HG02943 (cell line): ENCODE data around the gene AIG1.
"Not testable (repeated sequence)": the region's sequence is repeated elsewhere in the genome, so short reads cannot be mapped to it uniquely, and the experiment has no call there.

Experiments used
- ATAC-seq: cut with Tn5 transposase; IDR thresholded peaks from one replicate; pipeline ENCODE4 v1.9.1; 2021; ENCODE audit warnings: mild to moderate bottlenecking, low read depth, moderate library complexity; ENCODE audit not compliant: unreplicated experiment

AIG1 gene

GRCh38 chr6:143123081-143123480 is 62.4 kb downstream of the AIG1 start:
- no peak for ATAC-seq

- no peak for ATAC-seq
Observed at GRCh38 chr6:143123941-143124340, 63.3 kb downstream of the AIG1 start.

- ATAC-seq = no peak
Observed at GRCh38 chr6:143125455-143125854, 64.8 kb downstream of the AIG1 start.

GRCh38 chr6:143125864-143126573 is 65.3 kb downstream of the AIG1 start:
- ATAC-seq = peak; percentile 40

GRCh38 chr6:143126574-143126941 is 65.9 kb downstream of the AIG1 start:
- ATAC-seq = peak; percentile 65

GRCh38 chr6:143127941-143128680 is 67.4 kb downstream of the AIG1 start:
- ATAC-seq = no peak

GRCh38 chr6:143128681-143129015 is 68.0 kb downstream of the AIG1 start:
- no peak for ATAC-seq

GRCh38 chr6:143130928-143131327 is 70.2 kb downstream of the AIG1 start:
- ATAC-seq = no peak

GRCh38 chr6:143135325-143135724 is 74.6 kb downstream of the AIG1 start:
- ATAC-seq = no peak

- ATAC-seq = no peak
Observed at GRCh38 chr6:143135797-143136561, 75.3 kb downstream of the AIG1 start.

GRCh38 chr6:143136647-143137046 is 76.0 kb downstream of the AIG1 start:
- no peak for ATAC-seq

- no peak for ATAC-seq
Observed at GRCh38 chr6:143139239-143139784, 78.6 kb downstream of the AIG1 start.

GRCh38 chr6:143139884-143140283 is 79.2 kb downstream of the AIG1 start:
- not testable (repeated sequence) for ATAC-seq

GRCh38 chr6:143140767-143141166 is 80.1 kb downstream of the AIG1 start:
- ATAC-seq = no peak

GRCh38 chr6:143141442-143141841 is 80.8 kb downstream of the AIG1 start:
- ATAC-seq = no peak

GRCh38 chr6:143146186-143146851 is 85.6 kb downstream of the AIG1 start:
- ATAC-seq = no peak

- ATAC-seq = no peak
Observed at GRCh38 chr6:143149771-143150170, 89.1 kb downstream of the AIG1 start.

- ATAC-seq = no peak
Observed at GRCh38 chr6:143150281-143150680, 89.6 kb downstream of the AIG1 start.

GRCh38 chr6:143151381-143151780 is 90.7 kb downstream of the AIG1 start:
- ATAC-seq = no peak

- ATAC-seq = no peak
Observed at GRCh38 chr6:143155681-143156080, 95.0 kb downstream of the AIG1 start.

GRCh38 chr6:143157131-143157530 is 96.4 kb downstream of the AIG1 start:
- no peak for ATAC-seq
